AG09319 (cell line): Measurements from ENCODE around the gene NAP1L1.

Source experiments
- DNase-seq: peaks from one replicate; pipeline ENCODE4 v3.0.0-alpha.2; 2010; ENCODE audit warnings: low read depth; ENCODE audit errors: extremely low read depth
- CTCF ChIP-seq: IDR thresholded peaks from 2 replicates; pipeline ENCODE4 v1.5.1; 2011; ENCODE audit warnings: low read depth, mild to moderate bottlenecking, inconsistent platforms, low read length, moderate library complexity

The NAP1L1 gene

GRCh38 chr12:76117067-76117691 is 32.7 kb upstream of the NAP1L1 start:
- TF ChIP-seq CTCF = no peak
- no peak for DNase-seq

GRCh38 chr12:76113800-76114757 is 29.6 kb upstream of the NAP1L1 start:
- no peak for TF ChIP-seq CTCF
- DNase-seq = no peak

GRCh38 chr12:76111209-76111749 is 26.8 kb upstream of the NAP1L1 start:
- DNase-seq = no peak
- TF ChIP-seq CTCF = no peak

GRCh38 chr12:76109879-76110278 is 25.4 kb upstream of the NAP1L1 start:
- DNase-seq = no peak
- TF ChIP-seq CTCF = no peak

- DNase-seq = no peak
- no peak for TF ChIP-seq CTCF
These were observed 23.9 kb upstream of the NAP1L1 start for GRCh38 chr12:76108356-76108755.

- TF ChIP-seq CTCF = no peak
- DNase-seq = no peak
These were observed 22.1 kb upstream of the NAP1L1 start for GRCh38 chr12:76106631-76107030.

- no peak for TF ChIP-seq CTCF
- DNase-seq = no peak
These were observed 19.5 kb upstream of the NAP1L1 start for GRCh38 chr12:76103958-76104357.
